ENCODE results near the gene PIP5K1B. TPM values are rescaled to one million over a fixed set of nuclear protein-coding genes. Genes with fewer than 3 reads are reported as not detected.

Gene PIP5K1B
- total and polyA plus RNA-seq, 4 donors, result 0.09 to 30.9 (median 0.29) TPM

GRCh38 chr9:69014013-69014412 lies 309.0 kb downstream of the PIP5K1B start, which contains the start of gene PRKACG:
PRKACG (minus strand) TSS chr9:69014113; CDS start chr9:69014092, 21 bp downstream.
- WGBS, result 93% methylated on average over 29 of the region's 29 CpGs
- H3K27me3 ChIP-seq (ENCODE audit: control insufficient read depth in 4 of 4, insufficient read depth in 4 of 4, low read length in 3 of 4), result no peaks in the 10 kb centered on the region
- H3K4me3 ChIP-seq (ENCODE audit: low read depth in 1 of 3, low read length in 3 of 3), result no peak within 1 kb of the TSS
- TF ChIP-seq REST (IDR thresholded peaks at IDR 0.05) (no peak), ZBTB33 (IDR thresholded peaks at IDR 0.05) (no peak), TAF1 (conservative IDR thresholded peaks at IDR 0.05) (no peak), HNF4A (conservative IDR thresholded peaks at IDR 0.05) (no peak), MAX (IDR thresholded peaks at IDR 0.05) (no peak), EGR1 (IDR thresholded peaks at IDR 0.05; ENCODE audit: low read depth in 2 of 2) (no peak), FOXA1 (IDR thresholded peaks at IDR 0.05) (no peak), RAD21 (IDR thresholded peaks at IDR 0.05) (no peak), FOXA2 (IDR thresholded peaks at IDR 0.05) (no peak), NR2F2 (IDR thresholded peaks at IDR 0.05) (no peak), JUND (IDR thresholded peaks at IDR 0.05) (no peak), ATF3 (IDR thresholded peaks at IDR 0.05) (no peak), SP1 (IDR thresholded peaks at IDR 0.05) (no peak), CTCF (IDR thresholded peaks at IDR 0.05; ENCODE audit: low read depth, low read length, missing input control) (no peak), YY1 (IDR thresholded peaks at IDR 0.05) (no peak), RXRA (IDR thresholded peaks at IDR 0.05) (no peak)
- H3K9ac ChIP-seq (ENCODE audit: low read depth in 1 of 2, low read length in 2 of 2), result no peak within 1 kb of the TSS
- no peak for DNase-seq (ENCODE audit: low spot score)
- no peak within 1 kb of the TSS for H3K27ac ChIP-seq (ENCODE audit: low read depth in 1 of 2, low read length in 2 of 2)
- H3K9me3 ChIP-seq (ENCODE audit: control insufficient read depth in 4 of 4, low read length in 3 of 4), result no peaks in the 10 kb centered on the region
- H3K4me1 ChIP-seq (ENCODE audit: control insufficient read depth in 4 of 4, insufficient read depth in 4 of 4, low read length in 3 of 4), result peaks cover 0 to 3% (median 0%) of the 10 kb centered on the region in 4 donors
- H3K36me3 ChIP-seq (ENCODE audit: control insufficient read depth in 4 of 4, insufficient read depth in 3 of 4, low read depth in 1 of 4, low read length in 3 of 4), result no peaks in the 10 kb centered on the region
